ENCODE results near the gene ULK3.

DNA sequence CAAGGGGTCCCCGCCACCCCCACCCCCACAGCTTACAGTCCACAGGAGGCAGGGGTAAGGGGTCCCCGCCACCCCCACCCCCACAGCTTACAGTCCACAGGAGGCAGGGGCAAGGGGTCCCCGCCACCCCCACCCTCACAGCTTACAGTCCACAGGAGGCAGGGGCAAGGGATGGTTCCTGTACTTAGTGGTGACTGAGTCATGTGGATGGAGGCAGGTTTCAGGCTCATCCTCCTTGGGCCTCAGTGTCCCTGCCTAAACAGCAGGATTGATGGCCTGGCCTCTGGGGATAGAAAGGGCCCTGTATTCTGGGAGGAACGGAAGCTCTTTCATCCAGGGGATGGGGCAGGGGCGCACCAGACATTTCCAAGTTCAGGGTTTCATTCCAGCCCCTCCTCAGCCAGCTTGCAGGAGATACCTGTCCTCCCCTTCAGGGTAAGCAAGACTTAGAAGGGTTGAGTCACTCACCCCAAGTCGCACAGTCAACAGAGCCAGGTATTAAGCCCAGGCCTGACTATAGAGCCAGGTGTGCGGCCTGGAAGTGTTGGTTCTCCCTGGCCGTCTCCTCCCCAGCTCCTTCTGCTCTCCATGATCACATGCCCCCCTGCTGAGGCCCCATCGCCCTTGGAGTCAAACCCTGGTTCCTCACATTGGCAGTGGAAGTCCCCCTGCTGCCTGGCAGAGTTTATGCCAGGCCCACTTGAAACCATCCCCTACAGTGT, 48.5 kb downstream of the ULK3 start:
- TF ChIP-seq CTCF (IDR thresholded peaks at IDR 0.05; ENCODE audit: borderline replicate concordance, extremely low read depth, low read length, poor library complexity, severe bottlenecking) (no peak), EZH2 (IDR thresholded peaks at IDR 0.05; ENCODE audit: borderline replicate concordance, low read depth, low read length, severe bottlenecking) (no peak)
